DOHH2 (cell line): ENCODE results near the gene LAMB3.

Experiments used
- EZH2phosphoT487 ChIP-seq: fragments of 200-600 bp; sonication (generic); IDR thresholded peaks from 2 replicates; pipeline ENCODE4 v1.6.1; 2017; ENCODE audit warnings: borderline replicate concordance, mild to moderate bottlenecking, antibody characterized with exemption, low read length, moderate library complexity, mixed read lengths
- TF ChIP-seq, protein P1 (sequence below): fragments of 200-600 bp; sonication (generic); IDR thresholded peaks from one replicate; pipeline ENCODE4 v1.5.1; 2014; ENCODE audit warnings: antibody characterized with exemption, mild to moderate bottlenecking, low read depth, low read length; ENCODE audit not compliant: poor library complexity, severe bottlenecking

DNA sequence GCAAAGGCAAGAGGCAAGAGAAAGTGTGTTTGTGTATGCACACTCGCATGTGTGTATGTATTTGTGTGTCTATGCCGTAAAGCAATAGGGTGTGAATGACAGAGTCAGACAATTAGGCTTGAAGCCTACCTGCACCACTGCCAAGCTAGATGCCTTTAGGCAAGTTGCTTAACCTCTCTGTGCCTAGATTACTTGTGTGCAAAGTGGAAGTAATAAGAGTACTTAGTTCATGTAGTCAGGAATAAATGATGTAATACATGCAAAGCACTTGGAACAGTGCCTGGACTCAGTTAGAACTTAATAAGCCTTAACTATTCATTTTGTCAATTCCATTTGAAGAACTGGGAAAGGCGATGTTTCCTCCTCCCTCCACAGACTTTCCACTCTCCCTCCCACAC is 31.7 kb downstream of the LAMB3 start:
- TF ChIP-seq, protein P1, sequence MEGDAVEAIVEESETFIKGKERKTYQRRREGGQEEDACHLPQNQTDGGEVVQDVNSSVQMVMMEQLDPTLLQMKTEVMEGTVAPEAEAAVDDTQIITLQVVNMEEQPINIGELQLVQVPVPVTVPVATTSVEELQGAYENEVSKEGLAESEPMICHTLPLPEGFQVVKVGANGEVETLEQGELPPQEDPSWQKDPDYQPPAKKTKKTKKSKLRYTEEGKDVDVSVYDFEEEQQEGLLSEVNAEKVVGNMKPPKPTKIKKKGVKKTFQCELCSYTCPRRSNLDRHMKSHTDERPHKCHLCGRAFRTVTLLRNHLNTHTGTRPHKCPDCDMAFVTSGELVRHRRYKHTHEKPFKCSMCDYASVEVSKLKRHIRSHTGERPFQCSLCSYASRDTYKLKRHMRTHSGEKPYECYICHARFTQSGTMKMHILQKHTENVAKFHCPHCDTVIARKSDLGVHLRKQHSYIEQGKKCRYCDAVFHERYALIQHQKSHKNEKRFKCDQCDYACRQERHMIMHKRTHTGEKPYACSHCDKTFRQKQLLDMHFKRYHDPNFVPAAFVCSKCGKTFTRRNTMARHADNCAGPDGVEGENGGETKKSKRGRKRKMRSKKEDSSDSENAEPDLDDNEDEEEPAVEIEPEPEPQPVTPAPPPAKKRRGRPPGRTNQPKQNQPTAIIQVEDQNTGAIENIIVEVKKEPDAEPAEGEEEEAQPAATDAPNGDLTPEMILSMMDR: no peak
- no peak for TF ChIP-seq EZH2phosphoT487
